T-helper 2 cell treated with Interferon-gamma antibody and Interleukin-4, amounts not matched to agents 100 ng/mL and 5 ng/mL, for 36 hours (primary cell): ENCODE data around the gene SNAPIN. TPM values are rescaled to one million over a fixed set of nuclear protein-coding genes. Genes with fewer than 3 reads are reported as not detected.
"Not testable (repeated sequence)": the region's sequence is repeated elsewhere in the genome, so short reads cannot be mapped to it uniquely, and the experiment has no call there.

Experiments
- intact Hi-C: fragments of 100-400 bp; cut with micrococcal nuclease; formaldehyde crosslinking; loops from one replicate; pipeline ENCODE4 v1.15.1; 2023
- total RNA-seq: library from RNA; stranded (reverse); gene quantifications from 2 replicates; pipeline ENCODE4 v1.2.3, GENCODE V29; 2022

Gene SNAPIN
- total RNA-seq, 1 donor from 2014 or later = 38.2 TPM

- intact Hi-C loops = no loop called here
These were observed 31.4 kb upstream of the SNAPIN start, which contains the start of gene S100A13 for GRCh38 chr1:153626904-153627714. TSS of gene S100A13 (minus strand) at chr1:153627505. CDS start at chr1:153626472, 1,033 bp downstream.

DNA sequence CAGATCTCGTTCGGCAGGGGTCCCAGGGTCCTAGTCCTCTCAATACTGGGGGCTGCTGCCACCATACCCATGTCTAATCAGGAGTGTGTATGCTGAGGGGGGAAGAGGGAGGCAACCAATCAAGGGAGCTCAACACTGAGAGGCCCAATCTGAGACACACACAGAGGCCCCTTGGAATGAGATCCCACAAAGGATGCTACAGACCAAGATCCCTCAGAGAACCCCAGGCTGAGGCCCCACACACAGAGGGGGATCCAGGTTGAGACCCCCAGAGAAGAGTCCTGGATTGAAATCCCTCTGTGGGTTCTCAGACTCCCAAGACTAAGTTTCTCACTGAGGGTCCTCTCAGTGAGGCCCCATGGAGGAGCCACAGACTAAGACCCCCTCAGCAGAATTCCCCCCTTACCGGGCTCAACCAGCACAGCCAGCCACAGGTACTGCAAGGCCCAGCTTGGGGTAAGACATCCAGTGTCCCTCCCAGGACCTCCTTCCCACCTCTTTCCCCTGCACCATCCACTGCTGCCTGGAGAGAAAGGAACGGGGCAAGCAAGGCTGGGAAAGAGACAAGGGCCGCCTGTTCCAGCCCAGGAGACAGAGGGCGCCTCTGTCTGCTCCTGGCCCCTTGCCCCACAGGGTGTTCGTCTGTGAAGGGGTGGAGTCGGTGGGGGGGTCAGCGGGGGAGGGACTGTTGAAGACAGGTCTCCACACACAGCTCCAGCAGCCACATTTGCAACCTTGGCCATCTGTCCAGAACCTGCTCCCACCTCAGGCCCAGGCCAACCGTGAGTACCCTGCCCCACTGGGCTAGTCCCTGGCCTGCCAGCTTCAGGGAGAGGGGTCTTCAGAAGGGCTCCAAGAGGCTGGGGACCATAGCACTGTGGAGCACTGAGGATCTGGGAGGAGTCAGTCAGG, 30.5 kb upstream of the SNAPIN start, which contains the start of gene S100A1:
TSS of gene S100A1 (plus strand) at position 720 of the 912 bp plus-strand sequence. CDS start 2,088 bp downstream, outside the sequence.
- intact Hi-C loops = no loop called here

DNA sequence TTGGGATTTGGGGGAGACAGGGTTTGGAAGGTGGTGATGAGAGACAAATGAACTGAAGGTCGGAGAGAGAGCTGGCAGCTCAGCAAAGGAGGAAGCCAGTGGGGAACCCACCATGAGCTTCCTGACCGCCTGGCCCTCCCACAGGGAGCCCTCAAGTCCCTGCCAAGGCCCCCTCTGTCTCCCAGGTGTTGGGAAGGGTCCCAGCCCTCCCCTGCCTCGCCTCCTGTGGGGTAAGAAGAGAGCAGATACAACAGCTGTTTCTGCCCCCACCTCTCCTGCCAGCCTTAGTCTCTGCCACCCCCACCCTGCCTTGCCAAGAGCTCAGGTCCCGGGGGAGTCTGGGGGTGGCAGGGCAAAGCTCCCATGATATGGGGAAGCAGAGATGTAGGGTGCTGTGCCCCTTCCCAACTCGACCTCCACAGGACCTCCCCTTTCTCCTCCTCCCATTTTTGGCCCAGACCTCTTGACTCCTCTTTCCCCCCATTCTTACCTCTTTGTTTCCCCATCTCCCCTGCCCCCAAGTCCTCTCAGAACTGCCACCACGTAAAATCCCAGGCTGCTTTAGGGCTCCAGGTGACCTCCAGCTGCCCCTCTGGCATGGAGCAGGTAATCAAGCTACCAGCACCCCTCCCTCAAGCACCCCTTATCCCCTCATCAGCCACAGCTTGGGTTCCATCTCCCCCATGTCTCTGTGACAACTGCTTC, 29.7 kb upstream of the SNAPIN start:
- intact Hi-C loops = no loop called here

DNA sequence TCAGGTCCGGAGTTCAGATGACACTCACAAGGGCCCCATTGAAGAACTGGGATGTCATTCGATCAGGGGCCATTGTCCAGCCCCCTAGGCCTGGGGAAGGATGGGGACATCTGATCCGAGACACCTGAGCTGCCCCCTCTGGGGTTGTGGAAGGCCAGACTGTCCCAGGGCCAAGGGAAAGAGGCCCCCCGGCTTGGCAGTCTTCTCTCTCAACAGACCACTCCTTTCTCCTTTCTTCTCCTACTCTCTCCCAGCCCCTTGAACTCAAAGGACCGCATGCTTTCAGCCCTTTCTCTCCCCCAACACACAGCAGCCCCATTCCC, 29.2 kb upstream of the SNAPIN start:
- intact Hi-C loops = no loop called here

DNA sequence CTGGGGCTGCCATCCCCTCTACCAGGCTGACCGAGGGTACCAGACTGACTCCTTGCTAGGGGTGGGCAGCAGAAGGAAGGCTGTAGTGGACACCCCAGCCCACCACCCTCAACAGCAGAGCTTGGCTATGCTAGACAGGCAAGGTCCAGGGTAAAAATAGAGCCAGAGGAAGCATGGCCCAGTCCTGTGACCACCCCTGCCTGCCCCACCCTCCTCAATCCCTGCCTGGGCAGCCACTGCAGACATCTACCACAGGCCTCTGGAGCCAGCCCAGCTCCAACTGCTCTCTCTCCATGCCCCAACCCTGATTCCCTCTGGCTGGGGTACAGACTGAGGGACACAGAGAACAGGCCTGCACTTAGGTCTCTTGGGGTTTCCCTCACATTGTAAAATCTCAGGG, 28.5 kb upstream of the SNAPIN start:
- intact Hi-C loops = no loop called here

GRCh38 chr1:153630384-153630783, 28.1 kb upstream of the SNAPIN start:
- intact Hi-C loops = no loop called here

DNA sequence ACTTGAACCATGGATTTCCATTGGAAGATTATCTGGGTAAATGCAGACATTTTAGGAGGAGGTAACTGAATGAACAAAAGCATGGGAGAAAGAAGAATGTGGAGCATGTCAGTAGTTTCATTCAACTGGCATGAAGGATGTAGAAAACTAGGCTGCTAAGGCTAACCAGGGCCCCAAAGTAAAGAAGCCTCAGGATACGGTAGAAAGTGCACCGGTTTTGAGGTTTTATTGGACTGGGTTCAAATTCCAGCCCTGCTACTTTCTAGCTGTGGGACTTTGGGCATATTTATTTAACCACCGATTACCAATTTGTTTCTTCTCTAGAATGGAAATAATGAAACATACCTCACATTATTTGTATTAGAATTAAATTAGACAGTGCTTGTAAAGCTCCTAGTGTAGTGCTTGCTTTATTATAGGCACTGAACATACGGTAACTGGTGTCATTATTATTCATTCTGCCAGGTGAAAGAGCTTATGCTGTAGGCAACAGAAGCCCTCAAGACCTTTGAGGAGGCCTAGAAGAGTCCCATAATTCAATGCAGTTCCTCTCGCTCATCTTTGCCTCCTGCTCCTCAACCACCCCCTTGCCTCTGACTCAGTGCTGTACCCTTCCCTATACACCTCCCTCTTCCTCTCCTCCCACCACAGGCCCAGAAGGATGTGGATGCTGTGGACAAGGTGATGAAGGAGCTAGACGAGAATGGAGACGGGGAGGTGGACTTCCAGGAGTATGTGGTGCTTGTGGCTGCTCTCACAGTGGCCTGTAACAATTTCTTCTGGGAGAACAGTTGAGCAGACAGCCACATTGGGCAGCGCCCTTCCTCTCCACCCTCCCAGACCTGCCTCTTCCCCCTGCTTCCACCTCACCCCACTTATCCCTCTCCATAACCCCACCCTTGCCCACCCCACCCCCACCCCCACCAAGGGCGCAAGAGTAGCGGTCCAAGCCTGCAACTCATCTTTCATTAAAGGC, 27.2 kb upstream of the SNAPIN start:
- intact Hi-C loops = no loop called here

DNA sequence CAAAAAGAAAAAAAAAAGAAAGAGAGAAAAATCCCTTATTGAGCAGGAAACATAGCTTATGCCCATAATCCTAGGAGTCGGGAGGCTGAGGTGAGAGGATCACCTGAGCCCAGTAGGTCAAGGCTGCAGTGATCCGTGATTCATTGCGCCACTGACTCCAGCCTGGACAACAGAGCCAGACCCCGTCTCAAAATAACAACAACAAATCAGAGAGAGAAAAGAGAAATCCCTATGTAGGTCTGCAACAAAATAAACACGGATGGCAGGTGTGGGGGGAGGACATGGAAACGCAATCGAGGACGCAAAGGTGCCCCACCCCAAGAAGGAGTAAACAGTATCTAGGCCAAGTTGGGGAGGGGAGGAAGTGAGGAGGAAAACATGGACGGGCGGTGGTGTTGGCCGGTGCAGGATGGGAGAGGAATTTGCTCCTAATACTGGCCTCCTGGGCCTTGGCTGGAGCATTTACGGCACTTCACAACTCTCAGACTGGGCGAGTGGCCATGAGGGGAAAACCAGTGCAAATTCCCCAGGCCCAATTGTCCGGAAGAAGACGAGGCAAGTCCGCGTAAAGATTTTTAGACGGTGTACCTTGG, 25.2 kb upstream of the SNAPIN start:
- intact Hi-C loops = loop anchor here (1.0 kb wide), 1 partner anchor 98 kb away; the partner anchor contains the start of gene S100A6

DNA sequence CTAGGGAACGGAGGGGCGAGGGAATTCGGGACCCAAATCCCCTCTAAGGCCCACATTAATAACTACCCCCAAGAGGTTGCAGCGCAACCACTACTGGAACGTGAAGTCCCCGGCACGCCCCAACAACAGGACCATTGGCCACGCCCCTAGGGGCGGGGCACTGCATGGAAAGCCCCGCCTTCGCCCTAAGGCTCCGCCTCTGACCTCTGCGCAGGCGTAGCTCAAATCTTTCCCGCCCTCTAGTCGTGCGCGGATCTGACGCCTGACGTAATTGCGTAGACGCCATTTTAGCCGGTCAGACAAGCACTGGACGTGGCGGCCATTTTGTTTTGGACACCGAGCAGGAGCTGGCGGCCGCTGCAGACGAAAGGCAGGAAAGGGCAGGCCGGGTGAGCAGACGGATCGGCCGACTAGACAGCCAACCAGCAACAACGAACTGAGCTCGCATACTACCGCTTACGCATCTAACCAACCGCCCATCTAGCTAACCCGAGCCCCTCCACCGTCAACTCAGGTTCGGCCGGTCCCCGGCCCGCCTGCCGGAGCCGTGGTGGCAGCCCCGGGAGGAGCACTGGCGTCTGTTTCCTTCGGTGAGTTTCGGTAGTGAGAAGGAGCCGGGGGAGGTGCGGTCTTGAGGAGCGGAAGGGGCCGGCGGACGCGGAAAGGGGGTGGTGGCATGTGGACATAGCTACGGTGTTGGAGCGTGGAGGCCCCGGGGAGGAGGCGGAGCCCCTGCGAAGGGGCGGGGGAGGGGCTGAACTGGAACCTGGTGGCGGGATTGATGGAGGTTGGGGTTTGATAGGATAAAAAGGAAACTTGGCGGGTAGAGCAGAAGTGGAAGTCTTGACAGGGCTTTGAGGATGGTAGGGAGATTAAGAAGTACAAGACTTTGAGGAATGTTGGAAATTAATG, 24.5 kb upstream of the SNAPIN start, which contains the start of gene CHTOP:
TSS of gene CHTOP (plus strand) at position 313 of the 912 bp plus-strand sequence. CDS start 2,523 bp downstream, outside the sequence.
- intact Hi-C loops = loop anchor here (1.0 to 2.0 kb wide), 4 partner anchors 24 to 99 kb away; partner anchors contain the start of genes INTS3, S100A6 and SNAPIN

GRCh38 chr1:153635872-153636271, 22.6 kb upstream of the SNAPIN start:
- intact Hi-C loops = loop anchor here (2.0 kb wide), 1 partner anchor 93 kb away; the partner anchor contains the start of gene INTS3

DNA sequence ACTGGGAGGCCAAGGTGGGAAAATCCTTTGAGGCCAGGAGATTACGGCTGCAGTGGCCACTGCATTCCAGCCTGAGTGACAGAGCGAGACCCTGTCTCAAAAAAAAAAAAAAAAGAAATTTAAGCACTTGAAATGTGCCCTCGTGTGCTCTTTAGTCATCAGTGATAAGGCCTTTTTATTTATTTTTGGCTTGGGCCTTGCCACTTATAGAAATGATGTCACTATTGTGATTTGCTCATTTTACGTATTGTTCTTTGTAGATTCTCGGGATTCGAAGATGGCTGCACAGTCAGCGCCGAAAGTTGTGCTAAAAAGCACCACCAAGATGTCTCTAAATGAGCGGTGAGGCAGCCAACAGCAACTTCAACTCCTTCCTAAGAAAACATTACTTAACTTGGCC, 22.2 kb upstream of the SNAPIN start:
- intact Hi-C loops = no loop called here

DNA sequence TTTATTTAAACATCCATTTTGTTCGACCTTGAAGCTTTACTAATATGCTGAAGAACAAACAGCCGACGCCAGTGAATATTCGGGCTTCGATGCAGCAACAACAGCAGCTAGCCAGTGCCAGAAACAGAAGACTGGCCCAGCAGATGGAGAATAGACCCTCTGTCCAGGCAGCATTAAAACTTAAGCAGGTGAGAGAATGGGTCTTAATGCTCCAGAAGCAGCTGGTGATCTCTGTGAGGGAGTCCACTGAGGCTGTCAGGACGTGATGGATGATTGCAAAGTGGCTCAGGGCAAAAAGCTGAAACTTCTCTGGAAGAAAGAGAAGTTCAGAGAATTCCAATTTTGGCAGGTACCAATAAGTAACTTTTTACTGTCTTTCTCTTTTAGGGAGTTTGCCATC, 20.2 kb upstream of the SNAPIN start:
- intact Hi-C loops = no loop called here

GRCh38 chr1:153639280-153639679, 19.2 kb upstream of the SNAPIN start:
- intact Hi-C loops = no loop called here

- intact Hi-C loops = not testable (repeated sequence)
These were observed 18.3 kb upstream of the SNAPIN start for GRCh38 chr1:153640213-153640612.

GRCh38 chr1:153640861-153641260, 17.6 kb upstream of the SNAPIN start:
- intact Hi-C loops = no loop called here

- intact Hi-C loops = no loop called here
These were observed 16.3 kb upstream of the SNAPIN start for GRCh38 chr1:153642161-153642560.

- intact Hi-C loops = no loop called here
These were observed 15.4 kb upstream of the SNAPIN start for GRCh38 chr1:153643100-153643499.

GRCh38 chr1:153643816-153644215, 14.7 kb upstream of the SNAPIN start:
- intact Hi-C loops = no loop called here
